HPDE6-E6E7 (cell line): ENCODE data around the gene VPS13C.

Experiments used
- DNase-seq: peaks from one replicate; pipeline ENCODE4 v3.0.0; 2011; ENCODE audit warnings: missing footprints; ENCODE audit errors: extremely low spot score

VPS13C gene

GRCh38 chr15:61861962-61862361 lies 198.3 kb downstream of the VPS13C start:
- DNase-seq = no peak

- no peak for DNase-seq
These were observed 202.9 kb downstream of the VPS13C start for GRCh38 chr15:61857169-61857829.

GRCh38 chr15:61856295-61856694 lies 204.0 kb downstream of the VPS13C start:
- no peak for DNase-seq

- DNase-seq = no peak
These were observed 207.1 kb downstream of the VPS13C start for GRCh38 chr15:61853195-61853594.

- DNase-seq = no peak
These were observed 208.3 kb downstream of the VPS13C start for GRCh38 chr15:61851955-61852354.

- DNase-seq = no peak
These were observed 210.8 kb downstream of the VPS13C start for GRCh38 chr15:61849447-61849846.

- DNase-seq = no peak
These were observed 218.8 kb downstream of the VPS13C start for GRCh38 chr15:61841466-61841865.

- no peak for DNase-seq
These were observed 220.2 kb downstream of the VPS13C start for GRCh38 chr15:61840090-61840489.

GRCh38 chr15:61839546-61839945 lies 220.7 kb downstream of the VPS13C start:
- no peak for DNase-seq

- peak; percentile 29 for DNase-seq
These were observed 224.6 kb downstream of the VPS13C start for GRCh38 chr15:61835496-61836106.

- no peak for DNase-seq
These were observed 225.2 kb downstream of the VPS13C start for GRCh38 chr15:61835029-61835428.

GRCh38 chr15:61834076-61834697 lies 226.1 kb downstream of the VPS13C start:
- peak; percentile 54 for DNase-seq

GRCh38 chr15:61832223-61832622 lies 228.0 kb downstream of the VPS13C start:
- DNase-seq = no peak

- DNase-seq = no peak
These were observed 228.7 kb downstream of the VPS13C start for GRCh38 chr15:61831505-61831921.

GRCh38 chr15:61830536-61831330 lies 229.5 kb downstream of the VPS13C start:
- no peak for DNase-seq

GRCh38 chr15:61829514-61829889 lies 230.7 kb downstream of the VPS13C start:
- no peak for DNase-seq

GRCh38 chr15:61828860-61829513 lies 231.3 kb downstream of the VPS13C start:
- DNase-seq = no peak

GRCh38 chr15:61828008-61828407 lies 232.2 kb downstream of the VPS13C start:
- no peak for DNase-seq

GRCh38 chr15:61827131-61827530 lies 233.1 kb downstream of the VPS13C start:
- no peak for DNase-seq

GRCh38 chr15:61824291-61824690 lies 236.0 kb downstream of the VPS13C start:
- no peak for DNase-seq

GRCh38 chr15:61822511-61822910 lies 237.7 kb downstream of the VPS13C start:
- DNase-seq = no peak

- DNase-seq = no peak
These were observed 239.3 kb downstream of the VPS13C start for GRCh38 chr15:61820951-61821350.
